ENCODE data around the gene CPT1C. TPM values are rescaled to one million over a fixed set of nuclear protein-coding genes. Genes with fewer than 3 reads are reported as not detected.

CPT1C gene
- total RNA-seq, 2 experiments from 2014 or later = 0.79 to 1.3 TPM

DNA sequence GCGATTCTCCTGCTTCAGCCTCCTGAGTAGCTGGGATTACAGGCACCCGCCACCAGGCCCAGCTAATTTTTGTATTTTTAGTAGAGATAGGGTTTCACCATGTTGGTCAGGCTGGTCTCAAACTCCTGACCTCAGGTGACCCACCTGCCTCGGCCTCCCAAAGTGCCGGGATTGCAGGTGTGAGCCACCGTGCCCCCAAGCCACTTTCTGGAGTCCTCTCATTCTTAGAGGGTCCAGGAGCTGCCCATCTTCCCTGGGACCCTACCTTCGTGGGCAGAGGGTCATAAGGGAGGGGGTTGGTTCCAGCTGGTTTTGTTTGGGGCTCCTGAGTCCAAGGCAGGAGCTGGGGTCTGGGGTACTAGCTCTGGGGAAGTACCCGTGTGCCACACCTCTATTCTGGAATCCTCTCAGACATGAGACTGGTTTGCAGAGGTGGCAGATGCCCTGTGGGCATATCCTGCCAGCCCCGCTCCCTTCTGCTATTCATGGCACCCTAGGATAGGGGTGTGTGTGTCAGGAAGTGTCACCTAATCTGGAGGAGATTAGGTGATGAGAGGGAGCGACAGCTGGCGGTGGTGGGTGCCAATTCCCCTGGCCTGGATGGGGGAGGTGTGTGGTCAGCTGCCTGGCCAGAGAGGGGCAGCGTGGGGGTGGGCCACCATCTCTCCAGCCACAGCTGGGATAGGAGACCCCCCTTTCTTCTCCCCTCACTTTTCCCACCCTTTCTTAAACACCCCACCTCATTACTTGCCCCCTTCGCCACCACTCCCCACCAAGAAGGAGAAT is 11.7 kb upstream of the CPT1C start:
- H3K9me3 Mint-ChIP-seq = no peaks in the 10 kb centered on the region
- POLR2A ChIA-PET = no interaction called here
- no peak overlapping the region for H3K4me3 Mint-ChIP-seq
- no peak for DNase-seq
- H3K27ac Mint-ChIP-seq = peak overlapping the region; percentile 31
- CTCF ChIA-PET = interaction anchor here (0.6 to 3.3 kb wide), 19 partner anchors 8 to 191 kb away, joined by 3 to 12 read pairs (median 4); partner anchors contain the start of genes RCN3, RPL13A, RRAS and SCAF1
- H3K4me1 Mint-ChIP-seq = peaks cover 28% of the 10 kb centered on the region
- no peaks in the 10 kb centered on the region for H3K27me3 Mint-ChIP-seq
- peaks cover 16% of the 10 kb centered on the region for H3K36me3 Mint-ChIP-seq (ENCODE audit: low read depth)

DNA sequence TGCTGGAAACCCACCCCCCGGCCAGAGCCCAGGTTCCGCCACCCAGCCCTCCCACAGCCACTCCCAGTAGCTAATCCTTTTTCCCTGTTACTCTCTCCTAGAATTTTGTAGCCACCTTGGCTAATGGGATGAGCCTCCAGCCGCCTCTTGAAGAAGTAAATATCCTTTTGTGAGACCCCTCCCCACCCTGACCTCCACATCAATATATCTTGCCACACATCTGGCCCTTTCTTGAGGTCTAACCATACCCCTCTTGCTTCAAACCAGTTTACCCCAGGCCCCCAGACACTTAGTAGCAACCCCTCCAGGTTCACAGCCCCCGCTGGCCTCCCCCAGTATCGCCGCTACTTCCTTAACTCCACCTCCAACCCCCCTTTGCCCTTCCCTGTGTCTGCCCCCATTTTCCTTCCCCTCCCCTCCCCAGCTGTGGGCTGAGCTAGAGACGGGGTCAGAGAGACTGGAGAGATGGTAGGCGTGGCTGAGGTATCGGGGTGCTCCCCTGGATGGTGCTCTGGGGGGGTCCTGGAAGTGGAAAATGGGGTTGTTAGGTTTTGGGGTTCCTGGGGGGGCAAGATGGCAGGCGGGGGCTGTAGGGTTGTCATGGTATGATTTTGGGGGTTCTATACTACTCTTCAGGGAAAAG is 11.0 kb upstream of the CPT1C start:
- H3K36me3 Mint-ChIP-seq (ENCODE audit: low read depth) = peaks cover 18% of the 10 kb centered on the region
- no peak overlapping the region for H3K4me3 Mint-ChIP-seq
- no peak for DNase-seq
- peak overlapping the region; percentile 57 for H3K27ac Mint-ChIP-seq
- CTCF ChIA-PET = interaction anchor here (0.9 to 3.3 kb wide), 11 partner anchors 9 to 187 kb away, joined by 3 to 12 read pairs (median 3); partner anchors contain the start of genes RCN3 and SCAF1
- no peaks in the 10 kb centered on the region for H3K9me3 Mint-ChIP-seq
- peaks cover 28% of the 10 kb centered on the region for H3K4me1 Mint-ChIP-seq
- POLR2A ChIA-PET = no interaction called here
- H3K27me3 Mint-ChIP-seq = no peaks in the 10 kb centered on the region

DNA sequence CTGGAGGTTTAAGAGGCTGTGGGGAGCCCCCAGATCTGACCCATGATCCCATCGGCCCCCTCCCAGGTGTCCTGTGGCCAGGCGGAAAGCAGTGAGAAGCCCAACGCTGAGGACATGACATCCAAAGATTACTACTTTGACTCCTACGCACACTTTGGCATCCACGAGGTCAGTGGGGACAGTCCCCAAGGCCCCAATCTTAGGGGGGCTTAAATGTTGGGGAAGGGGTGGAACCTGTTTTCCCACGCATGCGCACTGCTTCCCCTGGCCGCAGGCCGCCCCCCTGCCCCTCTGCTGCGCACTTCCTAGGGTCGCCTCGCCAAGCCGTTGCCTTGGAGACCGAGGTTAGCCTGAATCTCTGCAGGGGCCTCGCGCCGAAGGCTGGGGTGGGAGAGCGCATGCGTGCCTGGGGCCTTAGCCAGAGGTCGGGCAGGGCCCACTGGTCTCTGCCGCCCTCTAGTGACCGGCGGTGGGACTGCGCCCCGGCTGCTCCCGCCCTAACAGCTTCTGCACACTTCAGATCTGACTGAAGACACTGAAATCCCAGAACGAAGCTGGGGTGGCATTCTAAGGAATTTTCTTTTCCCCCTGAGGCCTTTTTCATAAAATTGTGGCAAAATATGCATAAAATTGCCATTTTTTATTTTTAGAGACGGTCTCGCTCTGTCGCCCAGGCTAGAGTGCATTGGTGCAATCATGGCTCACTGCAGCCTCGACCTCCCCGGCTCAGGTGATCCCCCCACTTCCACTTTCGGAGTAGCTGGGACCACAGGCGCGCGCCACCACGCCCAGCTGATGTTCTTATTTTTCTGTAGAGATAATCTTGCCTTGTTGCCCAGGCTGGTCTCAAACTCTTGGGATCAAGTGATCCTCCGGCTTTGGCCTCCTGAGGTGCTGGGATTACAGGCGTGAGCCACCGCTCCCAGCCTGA is 10.2 kb upstream of the CPT1C start:
- ChIA-PET POLR2A (no interaction called here), CTCF (interaction anchor here (0.6 to 1.7 kb wide), 17 partner anchors 11 to 386 kb away, joined by 3 to 8 read pairs (median 3); partner anchors contain the start of genes RCN3 and RRAS)
- Mint-ChIP-seq H3K27me3 (no peaks in the 10 kb centered on the region), H3K9me3 (no peaks in the 10 kb centered on the region), H3K27ac (peak overlapping the region; percentile 57), H3K4me1 (peaks cover 28% of the 10 kb centered on the region), H3K36me3 (ENCODE audit: low read depth) (peaks cover 25% of the 10 kb centered on the region), H3K4me3 (no peak overlapping the region)
- peak; percentile 92 for DNase-seq

DNA sequence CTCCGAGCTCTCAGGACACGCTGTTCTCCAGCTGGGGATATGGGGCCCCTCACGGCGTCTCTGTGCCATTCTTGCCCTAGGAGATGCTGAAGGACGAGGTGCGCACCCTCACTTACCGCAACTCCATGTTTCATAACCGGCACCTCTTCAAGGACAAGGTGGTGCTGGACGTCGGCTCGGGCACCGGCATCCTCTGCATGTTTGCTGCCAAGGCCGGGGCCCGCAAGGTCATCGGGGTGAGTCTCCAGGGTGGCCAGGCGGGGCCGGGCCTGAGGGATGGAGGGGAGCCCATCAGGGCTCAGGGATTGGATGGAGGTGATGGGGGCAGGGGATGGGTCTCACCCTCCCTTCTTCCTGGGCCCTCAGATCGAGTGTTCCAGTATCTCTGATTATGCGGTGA is 9.1 kb upstream of the CPT1C start:
- Mint-ChIP-seq H3K4me3 (no peak overlapping the region), H3K36me3 (ENCODE audit: low read depth) (peaks cover 26% of the 10 kb centered on the region), H3K9me3 (no peaks in the 10 kb centered on the region), H3K4me1 (peaks cover 21% of the 10 kb centered on the region), H3K27me3 (no peaks in the 10 kb centered on the region), H3K27ac (no peak overlapping the region)
- POLR2A ChIA-PET = no interaction called here
- CTCF ChIA-PET = interaction anchor here (1.1 to 1.7 kb wide), 3 partner anchors 11 to 90 kb away, joined by 3 to 7 read pairs (median 3); no protein-coding TSS in a partner anchor
- DNase-seq = no peak

DNA sequence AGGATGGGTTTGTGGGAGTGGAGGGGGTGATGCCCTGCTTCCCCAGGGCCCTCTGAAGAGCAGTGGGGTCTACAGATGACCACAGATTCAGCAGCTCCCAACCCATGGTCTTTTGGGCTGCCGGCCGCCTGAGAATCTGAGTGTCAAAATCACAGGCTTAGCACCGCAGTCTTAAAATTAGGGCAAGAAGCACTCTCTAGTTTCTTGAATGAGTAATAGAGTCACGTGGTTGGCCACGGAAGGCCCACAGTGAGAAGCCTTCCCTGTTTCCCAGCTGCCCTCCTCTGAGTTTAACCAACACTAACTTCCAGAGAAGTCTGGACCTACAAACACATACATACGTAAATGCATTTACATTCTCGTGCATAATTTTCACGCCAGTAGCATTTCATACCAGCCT is 8.6 kb upstream of the CPT1C start:
- no peak for DNase-seq
- Mint-ChIP-seq H3K36me3 (ENCODE audit: low read depth) (peaks cover 26% of the 10 kb centered on the region), H3K4me1 (peaks cover 21% of the 10 kb centered on the region), H3K27me3 (no peaks in the 10 kb centered on the region), H3K4me3 (no peak overlapping the region), H3K27ac (no peak overlapping the region), H3K9me3 (no peaks in the 10 kb centered on the region)
- ChIA-PET POLR2A (no interaction called here), CTCF (interaction anchor here (1.1 to 2.5 kb wide), 3 partner anchors 10 to 112 kb away, joined by 3 to 6 read pairs (median 3); no protein-coding TSS in a partner anchor)

DNA sequence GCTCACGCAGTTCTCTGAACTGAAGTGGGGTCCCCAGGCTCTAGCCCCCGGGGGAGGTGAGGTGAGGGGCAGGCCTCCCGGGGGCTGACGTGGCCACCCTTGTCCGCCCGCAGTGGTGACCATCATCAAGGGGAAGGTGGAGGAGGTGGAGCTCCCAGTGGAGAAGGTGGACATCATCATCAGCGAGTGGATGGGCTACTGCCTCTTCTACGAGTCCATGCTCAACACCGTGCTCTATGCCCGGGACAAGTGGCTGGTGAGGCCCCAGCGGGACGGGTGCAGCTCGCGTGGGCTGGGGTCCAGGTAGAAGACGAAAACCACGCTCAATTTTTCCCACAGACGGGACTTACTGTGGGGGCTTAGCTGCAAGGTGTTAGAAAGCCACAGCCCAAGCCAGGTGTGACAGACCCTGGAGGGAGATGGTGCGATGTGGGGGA is 7.1 kb upstream of the CPT1C start:
- CTCF ChIA-PET = interaction anchor here (0.6 to 2.5 kb wide), 4 partner anchors 21 to 347 kb away, joined by 3 to 6 read pairs (median 3); no protein-coding TSS in a partner anchor

DNA sequence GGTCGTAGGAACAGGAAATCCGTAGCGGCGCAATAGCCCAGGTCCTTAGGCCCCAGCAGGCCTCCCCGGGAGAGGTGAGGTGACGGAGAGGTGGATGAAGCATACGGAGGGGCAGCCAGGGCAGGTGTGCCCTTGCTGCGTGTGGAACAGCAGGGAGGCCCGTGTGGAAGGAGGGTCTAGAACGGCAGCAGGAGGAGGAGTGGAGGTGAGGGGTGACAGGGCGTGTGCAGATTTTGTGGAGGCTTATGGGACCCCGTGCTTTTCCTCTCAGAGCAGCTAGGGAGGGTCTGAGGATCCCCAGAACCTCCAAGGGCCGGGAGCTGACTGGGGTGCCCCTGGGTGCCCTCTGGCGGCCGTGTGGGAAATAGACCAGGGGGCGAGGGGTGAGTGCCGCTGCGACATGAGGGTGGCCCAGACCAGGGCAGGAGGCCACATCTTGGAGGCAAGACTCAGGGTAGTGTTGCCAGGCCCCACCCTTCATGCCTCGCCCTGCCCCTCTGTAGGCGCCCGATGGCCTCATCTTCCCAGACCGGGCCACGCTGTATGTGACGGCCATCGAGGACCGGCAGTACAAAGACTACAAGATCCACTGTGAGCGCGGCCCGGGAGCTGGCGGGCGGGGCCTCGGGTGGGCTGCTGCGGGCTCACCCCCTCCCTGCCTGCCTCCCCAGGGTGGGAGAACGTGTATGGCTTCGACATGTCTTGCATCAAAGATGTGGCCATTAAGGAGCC is 6.5 kb upstream of the CPT1C start:
- CTCF ChIA-PET = interaction anchor here (0.6 to 2.5 kb wide), 7 partner anchors 9 to 486 kb away, joined by 3 to 6 read pairs (median 3); no protein-coding TSS in a partner anchor
- H3K4me3 Mint-ChIP-seq = no peak overlapping the region
- POLR2A ChIA-PET = no interaction called here
- DNase-seq = no peak
- peaks cover 32% of the 10 kb centered on the region for H3K36me3 Mint-ChIP-seq (ENCODE audit: low read depth)
- no peaks in the 10 kb centered on the region for H3K27me3 Mint-ChIP-seq
- H3K27ac Mint-ChIP-seq = no peak overlapping the region
- H3K4me1 Mint-ChIP-seq = peaks cover 23% of the 10 kb centered on the region
- H3K9me3 Mint-ChIP-seq = no peaks in the 10 kb centered on the region

More for the DNA sequence above, 7.1 kb upstream of the CPT1C start:
- Mint-ChIP-seq H3K36me3 (ENCODE audit: low read depth) (peaks cover 32% of the 10 kb centered on the region), H3K9me3 (no peaks in the 10 kb centered on the region), H3K4me3 (no peak overlapping the region), H3K27me3 (no peaks in the 10 kb centered on the region), H3K4me1 (peaks cover 20% of the 10 kb centered on the region), H3K27ac (peak overlapping the region; percentile 50)
- POLR2A ChIA-PET = no interaction called here
- DNase-seq = no peak

DNA sequence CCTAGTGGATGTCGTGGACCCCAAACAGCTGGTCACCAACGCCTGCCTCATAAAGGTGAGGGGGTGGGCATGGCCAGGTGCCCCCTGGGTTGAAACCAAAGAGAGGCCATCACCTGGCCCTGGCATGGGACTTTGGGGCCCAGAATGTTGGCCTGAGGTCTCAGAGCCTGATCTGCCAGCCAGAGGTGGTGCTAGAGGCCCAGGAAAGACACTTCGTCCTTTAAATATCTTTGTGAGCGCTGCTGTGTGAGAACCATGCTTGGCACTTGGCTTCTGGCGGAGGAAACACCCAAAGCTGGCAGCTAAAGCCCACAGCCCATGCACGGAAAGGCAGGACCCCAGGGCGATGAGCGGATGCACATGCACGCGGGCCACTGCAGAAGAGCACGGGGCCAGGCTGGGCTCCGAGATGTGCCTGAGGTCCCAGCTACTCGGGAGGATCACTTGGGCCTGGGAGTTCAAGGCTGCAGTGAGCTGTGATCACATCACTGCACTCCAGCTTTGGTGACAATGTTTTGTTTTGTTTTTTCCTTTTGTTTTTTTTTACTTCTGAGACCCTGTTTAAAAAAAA is 5.8 kb upstream of the CPT1C start:
- Mint-ChIP-seq H3K4me1 (peaks cover 22% of the 10 kb centered on the region), H3K27ac (no peak overlapping the region), H3K36me3 (ENCODE audit: low read depth) (peaks cover 32% of the 10 kb centered on the region), H3K4me3 (no peak overlapping the region), H3K9me3 (no peaks in the 10 kb centered on the region), H3K27me3 (peaks cover 2% of the 10 kb centered on the region)
- CTCF ChIA-PET = interaction anchor here (0.6 to 2.5 kb wide), 7 partner anchors 9 to 486 kb away, joined by 3 to 6 read pairs (median 3); no protein-coding TSS in a partner anchor
- no peak for DNase-seq
- POLR2A ChIA-PET = no interaction called here

DNA sequence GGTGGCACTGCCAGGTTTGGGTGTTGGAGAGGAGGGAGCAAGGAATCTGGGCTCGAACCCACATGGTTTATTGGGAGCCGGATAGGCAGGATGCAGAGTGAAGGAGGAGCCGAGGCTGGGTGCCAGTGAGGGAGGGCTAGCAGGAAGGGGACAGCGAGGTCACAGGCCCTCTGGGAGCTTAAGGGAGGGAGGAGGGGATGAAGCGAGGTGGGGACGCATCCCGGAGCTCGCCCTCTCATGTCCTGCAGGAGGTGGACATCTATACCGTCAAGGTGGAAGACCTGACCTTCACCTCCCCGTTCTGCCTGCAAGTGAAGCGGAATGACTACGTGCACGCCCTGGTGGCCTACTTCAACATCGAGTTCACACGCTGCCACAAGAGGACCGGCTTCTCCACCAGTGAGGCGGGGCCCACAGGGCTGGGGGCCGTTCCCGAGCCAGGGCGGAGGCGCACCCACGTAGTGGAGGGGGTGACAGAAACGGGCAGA is 5.0 kb upstream of the CPT1C start:
- DNase-seq = no peak
- Mint-ChIP-seq H3K4me3 (no peak overlapping the region), H3K27ac (peak overlapping the region; percentile 72), H3K36me3 (ENCODE audit: low read depth) (peaks cover 36% of the 10 kb centered on the region), H3K9me3 (no peaks in the 10 kb centered on the region), H3K27me3 (peaks cover 8% of the 10 kb centered on the region), H3K4me1 (peaks cover 22% of the 10 kb centered on the region)
- CTCF ChIA-PET = interaction anchor here (0.6 to 1.1 kb wide), 2 partner anchors 10 to 181 kb away, joined by 3 to 5 read pairs; no protein-coding TSS in a partner anchor
- POLR2A ChIA-PET = no interaction called here

DNA sequence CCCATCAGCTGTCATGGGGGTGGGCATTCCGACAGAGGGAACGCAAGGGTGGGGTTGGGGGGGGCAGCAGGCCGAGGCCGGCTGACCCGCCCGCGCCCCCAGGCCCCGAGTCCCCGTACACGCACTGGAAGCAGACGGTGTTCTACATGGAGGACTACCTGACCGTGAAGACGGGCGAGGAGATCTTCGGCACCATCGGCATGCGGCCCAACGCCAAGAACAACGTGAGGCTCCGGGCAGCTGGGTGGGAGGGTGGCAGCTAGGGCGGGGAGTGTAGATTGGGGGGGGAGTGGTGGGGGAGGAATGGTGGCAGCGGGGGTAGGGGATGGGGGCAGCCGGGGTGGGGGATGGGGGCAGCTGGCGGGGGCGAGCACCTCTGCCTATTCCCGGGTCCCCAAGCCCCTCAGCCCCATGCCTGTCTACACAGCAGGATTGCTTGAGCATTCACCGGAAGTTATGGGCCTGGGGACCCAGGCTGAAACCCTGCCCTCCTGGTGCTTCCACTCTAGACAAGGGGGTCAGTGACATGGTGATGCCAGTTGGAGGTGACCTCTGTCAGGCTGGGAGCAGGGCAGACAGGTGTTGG is 4.3 kb upstream of the CPT1C start:
- POLR2A ChIA-PET = no interaction called here
- CTCF ChIA-PET = interaction anchor here (1.2 kb wide), 1 partner anchor 10 kb away, joined by 3 read pairs; no protein-coding TSS in a partner anchor
- no peak overlapping the region for H3K27ac Mint-ChIP-seq
- DNase-seq = no peak
- peaks cover 13% of the 10 kb centered on the region for H3K27me3 Mint-ChIP-seq
- H3K4me3 Mint-ChIP-seq = no peak overlapping the region
- peaks cover 34% of the 10 kb centered on the region for H3K36me3 Mint-ChIP-seq (ENCODE audit: low read depth)
- H3K9me3 Mint-ChIP-seq = no peaks in the 10 kb centered on the region
- H3K4me1 Mint-ChIP-seq = peaks cover 27% of the 10 kb centered on the region

DNA sequence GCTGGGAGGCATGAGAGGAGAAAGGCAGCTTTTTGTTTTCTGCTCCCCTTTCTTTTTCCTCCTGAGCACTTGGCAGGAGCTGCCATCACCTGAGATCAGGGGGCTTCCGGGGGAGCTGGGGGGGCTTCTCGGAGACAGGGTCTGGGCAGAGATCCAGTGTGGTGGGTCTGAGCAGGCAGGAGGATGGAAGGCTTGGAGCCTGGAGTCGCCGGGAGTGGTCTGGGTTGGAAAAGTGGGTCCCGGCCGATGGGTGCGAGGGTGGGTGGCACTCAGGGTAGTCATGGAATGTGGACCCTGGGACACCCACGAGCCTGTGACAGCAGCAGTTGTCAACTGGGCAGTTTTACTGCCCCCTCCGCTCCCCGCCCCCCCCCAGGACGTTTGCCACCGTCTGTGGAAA is 3.8 kb upstream of the CPT1C start:
- DNase-seq = no peak
- Mint-ChIP-seq H3K4me1 (peaks cover 27% of the 10 kb centered on the region), H3K4me3 (no peak overlapping the region), H3K36me3 (ENCODE audit: low read depth) (peaks cover 32% of the 10 kb centered on the region), H3K27ac (no peak overlapping the region), H3K9me3 (no peaks in the 10 kb centered on the region), H3K27me3 (peaks cover 15% of the 10 kb centered on the region)
- ChIA-PET CTCF (interaction anchor here (1.2 kb wide), 1 partner anchor 11 kb away, joined by 3 read pairs; no protein-coding TSS in a partner anchor), POLR2A (no interaction called here)
